BLaER1 (cell line): ENCODE results near the gene UNC50.

ENCODE experiments used
- H3K27ac ChIP-seq: shearing (Covaris generic); formaldehyde crosslinking; 2 replicates; pipeline ENCODE4 v1.8.1; 2022
- H3K27me3 ChIP-seq: shearing (Covaris generic); formaldehyde crosslinking; 2 replicates; pipeline ENCODE4 v1.8.1; 2022
- H3K36me3 ChIP-seq: shearing (Covaris generic); formaldehyde crosslinking; 2 replicates; pipeline ENCODE4 v1.8.1; 2022
- H3K4me1 ChIP-seq: shearing (Covaris generic); formaldehyde crosslinking; 2 replicates; pipeline ENCODE4 v1.8.1; 2022
- H3K4me2 ChIP-seq: shearing (Covaris generic); formaldehyde crosslinking; 2 replicates; pipeline ENCODE4 v1.8.1; 2022
- H3K4me3 ChIP-seq: shearing (Covaris generic); formaldehyde crosslinking; 2 replicates; pipeline ENCODE4 v1.8.1; 2022
- H3K9ac ChIP-seq: shearing (Covaris generic); formaldehyde crosslinking; 2 replicates; pipeline ENCODE4 v1.8.1; 2022
- H3K9me3 ChIP-seq: shearing (Covaris generic); formaldehyde crosslinking; 2 replicates; pipeline ENCODE4 v1.8.1; 2022
- H4K20me1 ChIP-seq: shearing (Covaris generic); formaldehyde crosslinking; 2 replicates; pipeline ENCODE4 v1.8.1; 2022
- Cebpa-rat ChIP-seq: shearing (Covaris generic); IDR thresholded peaks from 2 replicates; pipeline ENCODE4 v1.8.1; 2022

UNC50 gene

GRCh38 chr2:98608116-98608961, at the start of gene UNC50, which contains the start of gene COA5:
UNC50 (plus strand) TSS chr2:98608589; CDS start chr2:98609760, 1,171 bp downstream.
COA5 (minus strand) TSS chr2:98608512; CDS start chr2:98608405, 107 bp downstream.
- Histone ChIP-seq H3K4me2 (peak within 1 kb of the TSS; percentile 88), H3K27me3 (no peaks in the 10 kb centered on the region), H3K4me3 (peak within 1 kb of the TSS; percentile 96), H3K4me1 (peaks cover 45% of the 10 kb centered on the region), H3K27ac (peak within 1 kb of the TSS; percentile 95), H3K9me3 (no peaks in the 10 kb centered on the region), H4K20me1 (peaks cover 27% of the 10 kb centered on the region; the same call in 1 of the 2 replicates), H3K36me3 (peaks cover 45% of the 10 kb centered on the region), H3K9ac (peak within 1 kb of the TSS; percentile 96)
- TF ChIP-seq Cebpa-rat: no peak

GRCh38 chr2:98558852-98559530, 49.4 kb upstream of the UNC50 start:
- Histone ChIP-seq H3K27ac (no peak overlapping the region), H3K4me2 (peak overlapping the region; percentile 4; the same call in 1 of the 2 replicates), H4K20me1 (no peaks in the 10 kb centered on the region), H3K27me3 (no peaks in the 10 kb centered on the region; the same call in 1 of the 2 replicates), H3K36me3 (peaks cover 71% of the 10 kb centered on the region), H3K9me3 (no peaks in the 10 kb centered on the region), H3K9ac (no peak overlapping the region), H3K4me1 (peaks cover 45% of the 10 kb centered on the region), H3K4me3 (no peak overlapping the region)
- TF ChIP-seq Cebpa-rat: no peak

- no peak for TF ChIP-seq Cebpa-rat
- Histone ChIP-seq H3K9ac (no peak overlapping the region), H3K27me3 (no peaks in the 10 kb centered on the region; the same call in 1 of the 2 replicates), H4K20me1 (no peaks in the 10 kb centered on the region), H3K4me2 (peak overlapping the region; percentile 4; the same call in 1 of the 2 replicates), H3K4me1 (peaks cover 43% of the 10 kb centered on the region), H3K27ac (no peak overlapping the region), H3K36me3 (peaks cover 71% of the 10 kb centered on the region), H3K9me3 (no peaks in the 10 kb centered on the region), H3K4me3 (no peak overlapping the region)
Measured at GRCh38 chr2:98559581-98559980, 48.8 kb upstream of the UNC50 start.

GRCh38 chr2:98560256-98560771, 48.1 kb upstream of the UNC50 start:
- Histone ChIP-seq H3K9me3 (no peaks in the 10 kb centered on the region), H4K20me1 (no peaks in the 10 kb centered on the region), H3K4me1 (peaks cover 49% of the 10 kb centered on the region), H3K4me3 (no peak overlapping the region), H3K27me3 (no peaks in the 10 kb centered on the region; the same call in 1 of the 2 replicates), H3K27ac (no peak overlapping the region), H3K9ac (no peak overlapping the region), H3K36me3 (peaks cover 71% of the 10 kb centered on the region), H3K4me2 (no peak overlapping the region)
- no peak for TF ChIP-seq Cebpa-rat

- Histone ChIP-seq H3K9ac (no peak overlapping the region), H3K36me3 (peaks cover 71% of the 10 kb centered on the region), H4K20me1 (no peaks in the 10 kb centered on the region), H3K9me3 (no peaks in the 10 kb centered on the region), H3K27me3 (no peaks in the 10 kb centered on the region), H3K4me2 (no peak overlapping the region), H3K4me3 (no peak overlapping the region), H3K4me1 (peaks cover 45% of the 10 kb centered on the region), H3K27ac (no peak overlapping the region)
- no peak for TF ChIP-seq Cebpa-rat
Measured at GRCh38 chr2:98561018-98561417, 47.4 kb upstream of the UNC50 start.

GRCh38 chr2:98561902-98562695, 46.3 kb upstream of the UNC50 start:
- Histone ChIP-seq H3K27me3 (no peaks in the 10 kb centered on the region), H3K4me3 (no peak overlapping the region), H4K20me1 (no peaks in the 10 kb centered on the region), H3K4me2 (peak overlapping the region; percentile 35), H3K4me1 (peaks cover 37% of the 10 kb centered on the region), H3K9ac (no peak overlapping the region), H3K9me3 (no peaks in the 10 kb centered on the region), H3K36me3 (peaks cover 77% of the 10 kb centered on the region), H3K27ac (no peak overlapping the region)
- TF ChIP-seq Cebpa-rat: no peak

- no peak overlapping the region for H3K27ac ChIP-seq
- 0 out of 2 replicates have a peak, but pooled peaks cover 10% of the 10 kb centered on the region for H4K20me1 ChIP-seq
- H3K36me3 ChIP-seq: peaks cover 80% of the 10 kb centered on the region
- H3K4me1 ChIP-seq: peaks cover 37% of the 10 kb centered on the region
- no peaks in the 10 kb centered on the region for H3K27me3 ChIP-seq
- H3K9ac ChIP-seq: no peak overlapping the region
- TF ChIP-seq Cebpa-rat: no peak
- no peaks in the 10 kb centered on the region for H3K9me3 ChIP-seq
- no peak overlapping the region for H3K4me3 ChIP-seq
- no peak overlapping the region for H3K4me2 ChIP-seq
Measured at GRCh38 chr2:98563394-98563793, 45.0 kb upstream of the UNC50 start.

- Histone ChIP-seq H3K9ac (no peak overlapping the region), H4K20me1 (0 out of 2 replicates have a peak, but pooled peaks cover 10% of the 10 kb centered on the region), H3K27ac (0 out of 2 replicates have a peak overlapping the region, but pooled peaks have one; percentile 26), H3K4me1 (peaks cover 29% of the 10 kb centered on the region), H3K27me3 (no peaks in the 10 kb centered on the region), H3K9me3 (no peaks in the 10 kb centered on the region), H3K4me3 (no peak overlapping the region), H3K4me2 (peak overlapping the region; percentile 9; the same call in 1 of the 2 replicates), H3K36me3 (peaks cover 83% of the 10 kb centered on the region)
- no peak for TF ChIP-seq Cebpa-rat
Measured at GRCh38 chr2:98564541-98565132, 43.8 kb upstream of the UNC50 start.

- no peak overlapping the region for H3K27ac ChIP-seq
- no peak overlapping the region for H3K4me2 ChIP-seq
- no peak overlapping the region for H3K4me3 ChIP-seq
- H3K36me3 ChIP-seq: peaks cover 83% of the 10 kb centered on the region
- no peak overlapping the region for H3K9ac ChIP-seq
- H3K4me1 ChIP-seq: peaks cover 23% of the 10 kb centered on the region
- 0 out of 2 replicates have a peak, but pooled peaks cover 10% of the 10 kb centered on the region for H4K20me1 ChIP-seq
- no peaks in the 10 kb centered on the region for H3K27me3 ChIP-seq
- TF ChIP-seq Cebpa-rat: no peak
- no peaks in the 10 kb centered on the region for H3K9me3 ChIP-seq
Measured at GRCh38 chr2:98565286-98565860, 43.0 kb upstream of the UNC50 start.
